Sigmoid colon (tissue), 7 donors: ENCODE measurements around the gene LONP1. TPM values are rescaled to one million over a fixed set of nuclear protein-coding genes. Genes with fewer than 3 reads are reported as not detected.
A peak's percentile ranks its signal among the peaks of the same experiment; 100 is the strongest.

Experiments
- DNase-seq: peaks from one replicate; pipeline ENCODE4 v3.0.0-alpha.2; 2019
- H3K27ac ChIP-seq, 4 donors: fragments of 200-600 bp; sonication (generic); one replicate each; pipeline ENCODE4 v1.5.1; 2016 to 2019; ENCODE audit warnings: mild to moderate bottlenecking in 1 of 4
- H3K27me3 ChIP-seq, 3 donors: fragments of 200-600 bp; sonication (generic); one replicate each; pipeline ENCODE4 v1.5.1; 2019; ENCODE audit warnings: mild to moderate bottlenecking in 1 of 3
- H3K36me3 ChIP-seq, 4 donors: fragments of 200-600 bp; sonication (generic); one replicate each; pipeline ENCODE4 v1.5.1; 2016 to 2019
- H3K4me1 ChIP-seq, 4 donors: fragments of 200-600 bp; sonication (generic); one replicate each; pipeline ENCODE4 v1.5.1; 2017 to 2019
- H3K4me3 ChIP-seq, 4 donors: fragments of 200-600 bp; sonication (generic); one replicate each; pipeline ENCODE4 v1.5.1; 2017 to 2019; ENCODE audit warnings: mild to moderate bottlenecking in 2 of 4, moderate library complexity in 1 of 4
- H3K9me3 ChIP-seq, 4 donors: fragments of 200-600 bp in 3 of 4; sonication (generic) in 3 of 4; one replicate each; pipeline versions ENCODE4 v1.5.1 to v1.6.1; 2013 to 2019
- CTCF ChIP-seq, 4 experiments: fragments of 450-650 bp in 3 of 4; fragments of 200-600 bp in 1 of 4; IDR thresholded peaks; one replicate each; pipeline ENCODE4 v1.5.1; 2016 to 2019; ENCODE audit warnings: antibody characterized with exemption in 4 of 4, mild to moderate bottlenecking in 3 of 4, moderate library complexity in 2 of 4
- EP300 ChIP-seq, 4 donors: sonication (generic); formaldehyde crosslinking; IDR thresholded peaks; one replicate each; pipeline ENCODE4 v1.6.1; 2017; ENCODE audit warnings: antibody characterized with exemption in 4 of 4
- POLR2A ChIP-seq, 2 donors: fragments of 450-650 bp; IDR thresholded peaks; one replicate each; pipeline ENCODE4 v1.6.1; 2016; ENCODE audit warnings: antibody characterized with exemption in 2 of 2, mild to moderate bottlenecking in 2 of 2, moderate library complexity in 2 of 2
- POLR2AphosphoS5 ChIP-seq, 4 donors: sonication (generic); formaldehyde crosslinking; IDR thresholded peaks; one replicate each; pipeline ENCODE4 v1.6.1; 2017; ENCODE audit warnings: antibody characterized with exemption in 4 of 4
- WGBS, 2 donors: extraction: QIAGEN DNeasy Blood & Tissue Kit; methylation state at CpG; one replicate each; pipeline ENCODE4 v1.1.7; 2013; 5-methylcytosine and 5-hydroxymethylcytosine counted together
- intact Hi-C: fragments of 100-400 bp; cut with DNase I; formaldehyde crosslinking; loops from one replicate; pipeline ENCODE4 v1.15.1; 2023
- polyA plus RNA-seq, 3 donors: library from polyadenylated mRNA; stranded (reverse); fragments of 200-250 nt; gene quantifications; one replicate each; pipeline ENCODE4 v1.2.3, GENCODE V29; 2013
- total RNA-seq, 4 donors: library from RNA; depleted of rRNA; stranded (reverse); fragments of >200 nt; gene quantifications; one replicate each; pipeline ENCODE4 v1.1.0, GENCODE V29; 2016
- donor health status: healthy with polysubstance abuse.
- donor health status: Bipolar disorder and iron deficiency.
- donor health status: healthy.

LONP1 gene
- total and polyA plus RNA-seq, 7 donors = 24.0 to 62.6 (median 31.1) TPM

- 87 to 90% methylated on average over 28 of the region's 28 CpGs for WGBS, 2 donors
- DNase-seq = peak; percentile 61
- intact Hi-C loops = no loop called here
Measured at GRCh38 chr19:5695649-5696195, 24.2 kb downstream of the LONP1 start.

GRCh38 chr19:5694956-5695648 lies 24.8 kb downstream of the LONP1 start:
- Histone ChIP-seq H3K4me3 (no peak overlapping the region), H3K4me1 (peaks cover 0 to 29% (median 24%) of the 10 kb centered on the region in 4 donors), H3K27ac (no peak overlapping the region), H3K36me3 (peaks cover 29 to 80% (median 64%) of the 10 kb centered on the region in 4 donors), H3K27me3 (no peaks in the 10 kb centered on the region), H3K9me3 (no peaks in the 10 kb centered on the region)
- TF ChIP-seq EP300 (IDR thresholded peaks at IDR 0.05) (no peak), CTCF (IDR thresholded peaks at IDR 0.05) (no peak), POLR2AphosphoS5 (IDR thresholded peaks at IDR 0.05) (no peak), POLR2A (IDR thresholded peaks at IDR 0.05) (no peak)
- WGBS, 2 donors = 88 to 92% methylated on average over 8 of the region's 8 CpGs
- intact Hi-C loops = loop anchor here (5.0 kb wide), 1 partner anchor 207 kb away; the partner anchor contains the start of genes NDUFA11 and VMAC
- peak; percentile 61 for DNase-seq

More at GRCh38 chr19:5695649-5696195, 24.2 kb downstream of the LONP1 start:
- Histone ChIP-seq H3K27ac (no peak overlapping the region), H3K9me3 (no peaks in the 10 kb centered on the region), H3K27me3 (no peaks in the 10 kb centered on the region), H3K4me3 (no peak overlapping the region), H3K4me1 (peaks cover 0 to 26% (median 22%) of the 10 kb centered on the region in 4 donors), H3K36me3 (peaks cover 33 to 86% (median 67%) of the 10 kb centered on the region in 4 donors)
- no peak for TF ChIP-seq EP300 (IDR thresholded peaks at IDR 0.05)
- TF ChIP-seq POLR2A (IDR thresholded peaks at IDR 0.05) = no peak
- no peak for TF ChIP-seq POLR2AphosphoS5 (IDR thresholded peaks at IDR 0.05)
- no peak for TF ChIP-seq CTCF (IDR thresholded peaks at IDR 0.05)

- DNase-seq = peak; percentile 65
- peaks cover 0 to 34% (median 25%) of the 10 kb centered on the region in 4 donors for H3K4me1 ChIP-seq
- H3K4me3 ChIP-seq = no peak overlapping the region
- WGBS, 2 donors = 91 to 92% methylated on average over 45 of the region's 45 CpGs
- peaks cover 29 to 74% (median 64%) of the 10 kb centered on the region in 4 donors for H3K36me3 ChIP-seq
- no peaks in the 10 kb centered on the region for H3K9me3 ChIP-seq
- H3K27me3 ChIP-seq = no peaks in the 10 kb centered on the region
- intact Hi-C loops = loop anchor here (5.0 kb wide), 1 partner anchor 208 kb away; the partner anchor contains the start of genes NDUFA11 and VMAC
- H3K27ac ChIP-seq = no peak overlapping the region
- no peak for TF ChIP-seq POLR2A (IDR thresholded peaks at IDR 0.05)
- TF ChIP-seq CTCF (IDR thresholded peaks at IDR 0.05) = no peak
- no peak for TF ChIP-seq POLR2AphosphoS5 (IDR thresholded peaks at IDR 0.05)
- no peak for TF ChIP-seq EP300 (IDR thresholded peaks at IDR 0.05)
Measured at GRCh38 chr19:5694167-5694955, 25.6 kb downstream of the LONP1 start.

GRCh38 chr19:5693195-5694166 lies 26.5 kb downstream of the LONP1 start:
- H3K4me1 ChIP-seq = peaks cover 0 to 34% (median 25%) of the 10 kb centered on the region in 4 donors
- TF ChIP-seq POLR2AphosphoS5 (IDR thresholded peaks at IDR 0.05) (no peak), CTCF (IDR thresholded peaks at IDR 0.05) (no peak), EP300 (IDR thresholded peaks at IDR 0.05) (no peak), POLR2A (IDR thresholded peaks at IDR 0.05) (no peak)
- H3K27me3 ChIP-seq = no peaks in the 10 kb centered on the region
- H3K36me3 ChIP-seq = peaks cover 20 to 65% (median 57%) of the 10 kb centered on the region in 4 donors
- peak; percentile 65 for DNase-seq
- no peaks in the 10 kb centered on the region for H3K9me3 ChIP-seq
- intact Hi-C loops = loop anchor here (5.0 kb wide), 1 partner anchor 209 kb away; the partner anchor contains the start of genes NDUFA11 and VMAC
- peak overlapping the region in 1 of 4 donors; percentile 89 for H3K27ac ChIP-seq
- no peak overlapping the region for H3K4me3 ChIP-seq
- 76 to 86% methylated on average over 39 of the region's 39 CpGs for WGBS, 2 donors
